ENCODE measurements around the gene ASAP2. TPM values are rescaled to one million over a fixed set of nuclear protein-coding genes. Genes with fewer than 3 reads are reported as not detected.
"Not testable (repeated sequence)": the region's sequence is repeated elsewhere in the genome, so short reads cannot be mapped to it uniquely, and the experiment has no call there.

Gene ASAP2
- total RNA-seq, 3 donors from 2014 or later = 50.4 to 84.1 (median 50.5) TPM

DNA sequence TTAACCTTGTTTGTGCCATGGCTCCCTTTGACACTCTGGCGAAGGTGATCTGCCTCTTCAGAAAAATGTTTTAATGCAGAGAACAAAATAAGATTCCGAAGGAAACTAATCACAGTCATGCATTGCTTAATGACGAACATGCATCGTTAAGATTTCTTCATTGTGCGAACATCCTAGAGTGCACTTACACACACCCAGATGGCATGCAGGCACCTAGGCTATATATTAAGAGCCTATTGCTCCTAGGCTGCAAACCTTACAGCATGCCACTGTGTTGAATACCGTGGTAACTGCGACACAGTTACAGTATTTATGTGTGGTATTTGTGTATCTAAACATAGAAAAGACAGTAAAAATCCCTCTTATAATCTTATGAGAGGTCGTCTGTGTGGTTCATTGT lies 8.3 kb downstream of the ASAP2 start:
- no peaks in the 10 kb centered on the region for H3K9me3 ChIP-seq
- ATAC-seq (no peak), DNase-seq (no peak)
- peaks cover 37% of the 10 kb centered on the region for H3K4me1 ChIP-seq (ENCODE audit: low read depth)
- H3K4me3 ChIP-seq = no peak overlapping the region
- TF ChIP-seq, protein P1, sequence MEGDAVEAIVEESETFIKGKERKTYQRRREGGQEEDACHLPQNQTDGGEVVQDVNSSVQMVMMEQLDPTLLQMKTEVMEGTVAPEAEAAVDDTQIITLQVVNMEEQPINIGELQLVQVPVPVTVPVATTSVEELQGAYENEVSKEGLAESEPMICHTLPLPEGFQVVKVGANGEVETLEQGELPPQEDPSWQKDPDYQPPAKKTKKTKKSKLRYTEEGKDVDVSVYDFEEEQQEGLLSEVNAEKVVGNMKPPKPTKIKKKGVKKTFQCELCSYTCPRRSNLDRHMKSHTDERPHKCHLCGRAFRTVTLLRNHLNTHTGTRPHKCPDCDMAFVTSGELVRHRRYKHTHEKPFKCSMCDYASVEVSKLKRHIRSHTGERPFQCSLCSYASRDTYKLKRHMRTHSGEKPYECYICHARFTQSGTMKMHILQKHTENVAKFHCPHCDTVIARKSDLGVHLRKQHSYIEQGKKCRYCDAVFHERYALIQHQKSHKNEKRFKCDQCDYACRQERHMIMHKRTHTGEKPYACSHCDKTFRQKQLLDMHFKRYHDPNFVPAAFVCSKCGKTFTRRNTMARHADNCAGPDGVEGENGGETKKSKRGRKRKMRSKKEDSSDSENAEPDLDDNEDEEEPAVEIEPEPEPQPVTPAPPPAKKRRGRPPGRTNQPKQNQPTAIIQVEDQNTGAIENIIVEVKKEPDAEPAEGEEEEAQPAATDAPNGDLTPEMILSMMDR (IDR thresholded peaks at IDR 0.05) = no peak
- intact Hi-C loops (cut with DNase I, micrococcal nuclease) = no loop called here
- no peaks in the 10 kb centered on the region for H3K36me3 ChIP-seq (ENCODE audit: low read depth)

DNA sequence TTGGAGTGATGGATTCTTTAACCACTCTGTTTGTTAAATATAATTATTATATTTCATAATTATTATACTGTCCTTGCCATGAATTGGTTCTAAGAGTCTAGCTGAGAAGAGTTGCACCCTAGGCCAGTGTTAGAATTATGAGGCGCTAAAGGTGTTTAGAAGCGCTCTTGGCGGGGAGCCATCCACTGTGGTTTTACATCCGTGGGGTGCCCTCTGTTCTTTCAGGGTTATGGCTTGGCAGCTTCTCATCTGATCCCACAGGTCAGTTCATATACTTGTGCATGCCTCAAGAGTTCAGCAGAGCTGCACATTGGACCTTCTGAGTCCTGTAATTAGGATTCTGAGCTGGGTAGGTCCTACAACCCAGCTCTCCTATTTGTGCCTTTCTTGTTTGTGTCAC lies 9.1 kb downstream of the ASAP2 start:
- intact Hi-C loops (cut with DNase I, micrococcal nuclease) = no loop called here
- TF ChIP-seq, protein P1 (IDR thresholded peaks at IDR 0.05) = no peak
- Histone ChIP-seq H3K4me3 (no peak overlapping the region), H3K9me3 (no peaks in the 10 kb centered on the region), H3K4me1 (ENCODE audit: low read depth) (peaks cover 37% of the 10 kb centered on the region), H3K36me3 (ENCODE audit: low read depth) (no peaks in the 10 kb centered on the region)
- ATAC-seq = no peak
- DNase-seq = no peak

GRCh38 chr2:9216143-9216542 lies 9.5 kb downstream of the ASAP2 start:
- H3K4me3 ChIP-seq; DNase-seq; H3K9me3 ChIP-seq; ATAC-seq; intact Hi-C loops (cut with DNase I, micrococcal nuclease); H3K36me3 ChIP-seq (ENCODE audit: low read depth): not testable (repeated sequence)
- H3K4me1 ChIP-seq (ENCODE audit: low read depth) = peaks cover 34% of the 10 kb centered on the region

DNA sequence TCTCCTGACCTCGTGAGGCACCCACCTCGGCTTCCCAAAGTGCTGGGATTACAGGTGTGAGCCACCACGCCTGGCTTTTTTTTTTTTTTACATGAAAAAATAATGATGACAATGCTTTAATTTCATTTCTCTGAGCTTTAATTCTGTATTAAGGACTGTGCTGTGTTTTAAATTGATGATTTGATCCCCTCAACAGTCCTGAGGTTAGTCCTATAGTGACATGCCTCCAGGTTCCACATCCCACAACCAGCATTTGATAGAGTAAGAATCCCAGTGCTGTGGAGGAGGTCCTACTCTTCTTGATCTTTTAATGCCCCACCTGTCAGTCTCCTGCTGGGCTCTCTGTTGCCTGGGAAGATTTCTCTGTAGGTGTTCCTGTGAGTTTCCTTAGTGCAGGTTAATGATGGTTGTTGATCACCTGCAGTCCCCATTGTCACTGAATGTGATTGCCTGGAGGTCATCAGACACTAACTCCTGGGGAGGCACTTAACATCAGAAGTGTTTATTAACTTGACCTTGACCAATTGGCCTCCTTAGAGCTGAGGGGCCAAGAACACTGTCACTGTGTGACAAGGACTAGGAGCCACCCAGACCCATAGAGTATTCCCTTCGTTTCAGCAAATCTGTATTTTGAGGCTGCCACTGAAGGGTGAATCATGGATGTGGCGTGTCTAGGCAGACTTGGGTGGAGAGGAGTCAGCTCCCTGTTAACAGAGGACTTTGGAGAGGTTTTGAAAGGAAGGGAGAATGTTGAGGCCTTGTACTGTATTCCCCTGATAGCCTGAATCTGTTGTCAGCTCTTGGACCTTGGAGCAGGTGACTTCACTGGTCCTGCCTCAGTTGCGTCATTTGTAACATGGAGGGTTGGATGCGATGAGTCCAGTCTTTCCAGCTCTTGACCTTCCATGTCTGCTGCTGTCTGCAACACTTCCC lies 11.5 kb downstream of the ASAP2 start:
- Histone ChIP-seq H3K36me3 (ENCODE audit: low read depth) (no peaks in the 10 kb centered on the region), H3K4me3 (no peak overlapping the region), H3K4me1 (ENCODE audit: low read depth) (peaks cover 16% of the 10 kb centered on the region), H3K9me3 (no peaks in the 10 kb centered on the region)
- no peak for ATAC-seq
- intact Hi-C loops (cut with DNase I, micrococcal nuclease) = no loop called here
- TF ChIP-seq, protein P1 (IDR thresholded peaks at IDR 0.05) = no peak
- no peak for DNase-seq

- ATAC-seq (no peak), DNase-seq (no peak)
- intact Hi-C loops (cut with DNase I, micrococcal nuclease) = no loop called here
- Histone ChIP-seq H3K9me3 (no peaks in the 10 kb centered on the region), H3K4me1 (ENCODE audit: low read depth) (peaks cover 8% of the 10 kb centered on the region), H3K4me3 (no peak overlapping the region), H3K36me3 (ENCODE audit: low read depth) (no peaks in the 10 kb centered on the region)
- TF ChIP-seq, protein P1 (IDR thresholded peaks at IDR 0.05) = no peak
Observed at GRCh38 chr2:9219027-9219445, 12.4 kb downstream of the ASAP2 start.

DNA sequence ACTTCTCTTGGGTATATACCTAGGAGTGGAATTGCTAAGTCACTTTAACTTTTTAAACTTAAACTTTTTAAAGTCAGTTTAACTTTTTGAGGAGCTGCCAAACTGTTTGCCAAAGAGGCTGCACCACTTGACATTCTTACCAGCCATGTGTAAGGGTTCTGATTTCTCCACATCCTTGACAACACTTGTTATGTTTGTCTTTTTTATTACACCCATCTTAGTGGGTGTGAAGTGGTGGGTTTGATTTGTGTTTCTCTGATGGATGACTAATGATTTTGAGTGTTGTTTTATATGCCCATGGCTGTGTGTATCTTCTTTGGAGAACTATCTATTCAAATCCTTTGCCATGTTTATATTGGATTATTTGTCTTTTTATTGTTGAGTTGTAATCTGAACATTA lies 13.6 kb downstream of the ASAP2 start:
- Histone ChIP-seq H3K4me3 (no peak overlapping the region), H3K4me1 (ENCODE audit: low read depth) (peaks cover 2% of the 10 kb centered on the region), H3K9me3 (no peaks in the 10 kb centered on the region), H3K36me3 (ENCODE audit: low read depth) (no peaks in the 10 kb centered on the region)
- TF ChIP-seq, protein P1 (IDR thresholded peaks at IDR 0.05) = no peak
- intact Hi-C loops (cut with DNase I, micrococcal nuclease) = no loop called here
- ATAC-seq (peak; percentile 25), DNase-seq (no peak)

Data from mucosa of descending colon (tissue), 3 donors.